Upper lobe of left lung (tissue), 4 donors: ENCODE measurements around the gene MS4A10.

Source experiments
- POLR2A ChIP-seq, 4 donors: fragments of 450-650 bp; IDR thresholded peaks; one replicate each; pipeline ENCODE4 v1.5.1; 2016 to 2017; ENCODE audit warnings: antibody characterized with exemption in 4 of 4, mild to moderate bottlenecking in 2 of 4
- POLR2AphosphoS5 ChIP-seq, 2 donors: sonication (generic); formaldehyde crosslinking; IDR thresholded peaks; one replicate each; pipeline ENCODE4 v1.5.1; 2017; ENCODE audit warnings: antibody characterized with exemption in 2 of 2
- TF ChIP-seq, protein P1 (sequence below), 6 experiments: fragments of 450-650 bp in 4 of 6; fragments of 200-600 bp in 2 of 6; sonication (generic) in 2 of 6; IDR thresholded peaks; one replicate each; pipeline ENCODE4 v1.5.1; 2016 to 2019; ENCODE audit warnings: antibody characterized with exemption in 6 of 6

DNA sequence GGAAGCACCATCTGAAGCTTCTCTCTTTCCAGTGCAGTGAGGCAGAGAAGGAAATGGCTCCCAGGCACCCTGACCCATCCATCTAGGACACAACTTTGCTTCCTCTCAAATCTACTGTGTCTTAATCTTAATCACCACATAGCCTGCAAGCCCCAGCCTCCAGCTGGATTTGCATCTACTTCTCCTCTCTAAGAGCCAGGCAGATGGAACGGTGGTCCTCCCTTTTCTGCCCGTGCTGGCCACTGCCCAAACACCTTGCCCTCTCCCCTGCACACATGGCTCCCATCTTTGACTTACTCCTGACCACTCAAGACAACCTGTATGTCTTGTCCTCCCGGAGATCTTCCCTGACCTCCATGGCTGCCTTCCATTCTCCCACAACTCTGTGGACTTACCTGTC lies 7.4 kb downstream of the MS4A10 start:
- TF ChIP-seq, protein P1, sequence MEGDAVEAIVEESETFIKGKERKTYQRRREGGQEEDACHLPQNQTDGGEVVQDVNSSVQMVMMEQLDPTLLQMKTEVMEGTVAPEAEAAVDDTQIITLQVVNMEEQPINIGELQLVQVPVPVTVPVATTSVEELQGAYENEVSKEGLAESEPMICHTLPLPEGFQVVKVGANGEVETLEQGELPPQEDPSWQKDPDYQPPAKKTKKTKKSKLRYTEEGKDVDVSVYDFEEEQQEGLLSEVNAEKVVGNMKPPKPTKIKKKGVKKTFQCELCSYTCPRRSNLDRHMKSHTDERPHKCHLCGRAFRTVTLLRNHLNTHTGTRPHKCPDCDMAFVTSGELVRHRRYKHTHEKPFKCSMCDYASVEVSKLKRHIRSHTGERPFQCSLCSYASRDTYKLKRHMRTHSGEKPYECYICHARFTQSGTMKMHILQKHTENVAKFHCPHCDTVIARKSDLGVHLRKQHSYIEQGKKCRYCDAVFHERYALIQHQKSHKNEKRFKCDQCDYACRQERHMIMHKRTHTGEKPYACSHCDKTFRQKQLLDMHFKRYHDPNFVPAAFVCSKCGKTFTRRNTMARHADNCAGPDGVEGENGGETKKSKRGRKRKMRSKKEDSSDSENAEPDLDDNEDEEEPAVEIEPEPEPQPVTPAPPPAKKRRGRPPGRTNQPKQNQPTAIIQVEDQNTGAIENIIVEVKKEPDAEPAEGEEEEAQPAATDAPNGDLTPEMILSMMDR (IDR thresholded peaks at IDR 0.05), result no peak
- TF ChIP-seq POLR2A (IDR thresholded peaks at IDR 0.05) (no peak), POLR2AphosphoS5 (IDR thresholded peaks at IDR 0.05) (no peak)
